Suprapubic skin (tissue), 3 donors: ENCODE data around the gene DGCR6L.

Experiments
- EP300 ChIP-seq: sonication (generic); formaldehyde crosslinking; IDR thresholded peaks from one replicate; pipeline ENCODE4 v1.6.1; 2017; ENCODE audit warnings: antibody characterized with exemption
- POLR2A ChIP-seq, 2 donors: fragments of 450-650 bp; IDR thresholded peaks; one replicate each; pipeline ENCODE4 v1.6.1; 2017; ENCODE audit warnings: antibody characterized with exemption in 2 of 2, mild to moderate bottlenecking in 2 of 2, moderate library complexity in 2 of 2
- TF ChIP-seq, protein P1 (sequence below), 2 donors: fragments of 200-600 bp in 1 of 2; fragments of 450-650 bp in 1 of 2; sonication (generic) in 1 of 2; IDR thresholded peaks; one replicate each; pipeline ENCODE4 v1.5.1; 2016 to 2019; ENCODE audit warnings: antibody characterized with exemption in 2 of 2, mild to moderate bottlenecking in 1 of 2, moderate library complexity in 1 of 2

DNA sequence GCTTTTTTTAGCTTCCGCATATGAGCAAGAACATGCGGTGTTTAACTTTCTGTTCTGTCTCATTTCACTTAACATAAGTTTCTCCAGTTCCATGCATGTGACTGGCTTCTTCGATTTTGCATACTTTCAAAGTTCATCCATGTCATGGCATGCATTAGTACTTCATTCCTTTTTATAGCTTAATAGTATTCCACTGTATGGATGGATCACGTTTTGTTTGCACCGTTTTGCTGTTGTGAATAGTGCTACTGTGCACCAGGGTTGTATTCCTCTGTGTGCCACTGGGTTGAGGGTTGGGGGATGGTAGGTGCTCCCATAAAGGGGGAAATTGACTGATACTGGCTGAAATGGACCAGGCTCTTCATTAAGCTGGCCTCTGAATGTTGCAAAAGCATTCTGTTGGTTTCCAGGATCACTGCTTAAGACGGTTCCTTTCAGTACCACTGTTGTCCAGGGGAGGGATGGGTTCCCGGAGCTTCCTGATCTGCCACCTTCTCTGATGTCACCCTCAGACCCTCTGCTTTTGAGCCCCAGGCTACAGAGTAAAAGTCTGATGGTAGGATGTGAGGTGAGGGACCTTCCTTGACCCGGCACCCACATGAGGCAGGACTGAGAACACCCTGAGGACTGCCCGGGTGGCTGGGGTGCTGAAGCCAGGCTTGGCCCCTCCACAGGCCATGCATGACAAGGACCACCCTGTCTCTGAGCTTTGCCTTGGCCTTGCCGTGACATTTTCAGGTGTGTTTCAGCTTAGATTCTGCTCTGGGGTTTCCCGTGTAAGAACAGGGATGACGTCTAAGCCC lies 24.4 kb downstream of the DGCR6L start:
- TF ChIP-seq, protein P1, sequence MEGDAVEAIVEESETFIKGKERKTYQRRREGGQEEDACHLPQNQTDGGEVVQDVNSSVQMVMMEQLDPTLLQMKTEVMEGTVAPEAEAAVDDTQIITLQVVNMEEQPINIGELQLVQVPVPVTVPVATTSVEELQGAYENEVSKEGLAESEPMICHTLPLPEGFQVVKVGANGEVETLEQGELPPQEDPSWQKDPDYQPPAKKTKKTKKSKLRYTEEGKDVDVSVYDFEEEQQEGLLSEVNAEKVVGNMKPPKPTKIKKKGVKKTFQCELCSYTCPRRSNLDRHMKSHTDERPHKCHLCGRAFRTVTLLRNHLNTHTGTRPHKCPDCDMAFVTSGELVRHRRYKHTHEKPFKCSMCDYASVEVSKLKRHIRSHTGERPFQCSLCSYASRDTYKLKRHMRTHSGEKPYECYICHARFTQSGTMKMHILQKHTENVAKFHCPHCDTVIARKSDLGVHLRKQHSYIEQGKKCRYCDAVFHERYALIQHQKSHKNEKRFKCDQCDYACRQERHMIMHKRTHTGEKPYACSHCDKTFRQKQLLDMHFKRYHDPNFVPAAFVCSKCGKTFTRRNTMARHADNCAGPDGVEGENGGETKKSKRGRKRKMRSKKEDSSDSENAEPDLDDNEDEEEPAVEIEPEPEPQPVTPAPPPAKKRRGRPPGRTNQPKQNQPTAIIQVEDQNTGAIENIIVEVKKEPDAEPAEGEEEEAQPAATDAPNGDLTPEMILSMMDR (IDR thresholded peaks at IDR 0.05), result no peak
- no peak for TF ChIP-seq POLR2A (IDR thresholded peaks at IDR 0.05)
- TF ChIP-seq EP300, result no peak
